GM23338 (cell line): Measurements from ENCODE around the gene LLPH. TPM values are rescaled to one million over a fixed set of nuclear protein-coding genes. Genes with fewer than 3 reads are reported as not detected.

Experiments
- ATAC-seq: fragments of 200-7000 bp; cut with Tn5 transposase; 3 replicates; pipeline ENCODE4 v1.9.1; 2020
- DNase-seq: peaks from one replicate; pipeline ENCODE4 v3.0.0-alpha.2; 2015; ENCODE audit warnings: low spot score
- H2AFZ ChIP-seq: fragments of 200-600 bp; sonication (generic); 2 replicates; pipeline ENCODE4 v1.8.0; 2016; ENCODE audit warnings: antibody characterized with exemption, mild to moderate bottlenecking, moderate library complexity
- H3F3A ChIP-seq: fragments of 200-600 bp; sonication (generic); replicated peaks from 2 replicates; pipeline ENCODE4 v1.8.0; 2017; ENCODE audit warnings: antibody characterized with exemption, mixed run types, low read depth
- H3K27ac ChIP-seq: fragments of 200-600 bp; sonication (generic); 2 replicates; pipeline ENCODE4 v1.6.1; 2016; ENCODE audit warnings: low read depth
- H3K27me3 ChIP-seq: fragments of 200-600 bp; sonication (generic); 2 replicates; pipeline ENCODE4 v1.8.0; 2016; ENCODE audit warnings: mild to moderate bottlenecking, mixed run types, moderate library complexity; ENCODE audit not compliant: insufficient read depth
- H3K36me3 ChIP-seq: fragments of 200-600 bp; sonication (generic); 2 replicates; pipeline ENCODE4 v1.8.0; 2016; ENCODE audit warnings: mild to moderate bottlenecking; ENCODE audit not compliant: insufficient read depth
- H3K4me1 ChIP-seq: fragments of 200-600 bp; sonication (generic); 2 replicates; pipeline ENCODE4 v1.8.0; 2016; ENCODE audit warnings: mild to moderate bottlenecking, moderate library complexity; ENCODE audit not compliant: insufficient read depth
- H3K4me2 ChIP-seq: fragments of 200-600 bp; sonication (generic); 2 replicates; pipeline ENCODE4 v1.7.1; 2017; ENCODE audit warnings: mixed run types
- H3K4me3 ChIP-seq: fragments of 200-600 bp; sonication (generic); 2 replicates; pipeline ENCODE4 v1.6.1; 2016; ENCODE audit warnings: mixed run types
- H3K79me2 ChIP-seq: fragments of 200-600 bp; sonication (generic); replicated peaks from 2 replicates; pipeline ENCODE4 v1.8.0; 2017; ENCODE audit warnings: mild to moderate bottlenecking; ENCODE audit not compliant: insufficient read depth
- H3K9me2 ChIP-seq: fragments of 200-600 bp; sonication (generic); 2 replicates; pipeline ENCODE4 v1.8.0; 2017; ENCODE audit not compliant: insufficient read depth
- H4K20me1 ChIP-seq: fragments of 200-600 bp; sonication (generic); replicated peaks from 2 replicates; pipeline ENCODE4 v1.8.0; 2017; ENCODE audit warnings: mild to moderate bottlenecking; ENCODE audit not compliant: insufficient read depth
- H3K27ac Mint-ChIP-seq: 2 replicates; pipeline ENCODE4 v1.8.0; 2020; ENCODE audit warnings: inconsistent platforms, mild to moderate bottlenecking, moderate library complexity, mixed read lengths
- H3K27me3 Mint-ChIP-seq: 3 replicates; pipeline ENCODE4 v1.8.0; 2022; ENCODE audit warnings: low read depth, mild to moderate bottlenecking, moderate library complexity, mixed read lengths, inconsistent platforms; ENCODE audit not compliant: insufficient read depth, poor library complexity
- H3K36me3 Mint-ChIP-seq: 3 replicates; pipeline ENCODE4 v1.8.0; 2021; ENCODE audit warnings: low read depth, mild to moderate bottlenecking, inconsistent platforms, moderate library complexity, mixed read lengths
- H3K4me1 Mint-ChIP-seq: 3 replicates; pipeline ENCODE4 v1.8.0; 2020; ENCODE audit warnings: mild to moderate bottlenecking, inconsistent platforms, mixed read lengths
- H3K4me3 Mint-ChIP-seq: 3 replicates; pipeline ENCODE4 v1.8.0; 2021; ENCODE audit warnings: moderate library complexity, mild to moderate bottlenecking, inconsistent platforms, mixed read lengths
- H3K9me3 Mint-ChIP-seq: 3 replicates; pipeline ENCODE4 v1.8.0; 2020; ENCODE audit warnings: moderate library complexity, mild to moderate bottlenecking, inconsistent platforms, mixed read lengths
- CREB1 ChIP-seq: fragments of 250-450 bp; sonication (Bioruptor Pico); IDR thresholded peaks from 2 replicates; pipeline ENCODE4 v1.5.0; 2020; ENCODE audit warnings: low read depth, mild to moderate bottlenecking, moderate library complexity
- EZH2 ChIP-seq: fragments of 200-600 bp; sonication (generic); IDR thresholded peaks from one replicate; pipeline ENCODE4 v1.8.0; 2017; ENCODE audit warnings: antibody characterized with exemption, mild to moderate bottlenecking, low read depth; ENCODE audit not compliant: unreplicated experiment
- EZH2phosphoT487 ChIP-seq: fragments of 200-600 bp; sonication (generic); IDR thresholded peaks from one replicate; pipeline ENCODE4 v1.8.1; 2018; ENCODE audit warnings: antibody characterized with exemption; ENCODE audit not compliant: unreplicated experiment
- JUNB ChIP-seq: IDR thresholded peaks from one replicate; pipeline ENCODE4 v1.6.1; 2016; ENCODE audit warnings: antibody characterized with exemption; ENCODE audit not compliant: unreplicated experiment
- NANOG ChIP-seq: IDR thresholded peaks from 2 replicates; pipeline ENCODE4 v1.6.1; 2016; ENCODE audit warnings: antibody characterized with exemption, borderline replicate concordance
- POLR2AphosphoS5 ChIP-seq: IDR thresholded peaks from 2 replicates; pipeline ENCODE4 v1.6.1; 2016; ENCODE audit warnings: antibody characterized with exemption, low read depth
- STAT1 ChIP-seq: IDR thresholded peaks from one replicate; pipeline ENCODE4 v1.6.1; 2016; ENCODE audit warnings: antibody characterized with exemption; ENCODE audit not compliant: unreplicated experiment
- ZNF114 ChIP-seq: fragments of 250-450 bp; sonication (Bioruptor Pico); IDR thresholded peaks from 2 replicates; pipeline ENCODE4 v1.5.0; 2020; ENCODE audit warnings: mild to moderate bottlenecking, moderate library complexity
- ZNF331 ChIP-seq: fragments of 250-450 bp; sonication (Bioruptor Pico); IDR thresholded peaks from 2 replicates; pipeline ENCODE4 v1.5.0; 2020; ENCODE audit warnings: low read depth, mild to moderate bottlenecking, moderate library complexity
- polyA plus RNA-seq: library from polyadenylated mRNA; unstranded; fragments of >200 nt; fragmentation: Nextera tagmentation; extraction: Ambion mirVana; gene quantifications from 2 replicates; pipeline ENCODE4 v1.2.1, GENCODE V29; 2016
- total RNA-seq: library from RNA; depleted of rRNA; stranded (reverse); fragments of >200 nt; shearing (Covaris generic); gene quantifications from 2 replicates; pipeline ENCODE4 v1.2.3, GENCODE V29; 2014
- TF ChIP-seq, protein P1 (sequence below), 2 experiments: fragments of 200-600 bp in 1 of 2; sonication (generic) in 1 of 2; conservative IDR thresholded peaks; 2 replicates each; pipeline versions ENCODE4 v1.5.1 to v1.6.1; 2016 to 2017; ENCODE audit warnings: antibody characterized with exemption in 2 of 2, low read depth in 2 of 2, mild to moderate bottlenecking in 2 of 2, moderate library complexity in 1 of 2
- TF ChIP-seq, protein P2 (sequence below): fragments of 250-450 bp; sonication (Bioruptor Pico); IDR thresholded peaks from 2 replicates; pipeline ENCODE4 v1.5.0; 2020; ENCODE audit warnings: mild to moderate bottlenecking, moderate library complexity
- TF ChIP-seq, protein P3 (sequence below): IDR thresholded peaks from one replicate; pipeline ENCODE4 v1.6.1; 2018; ENCODE audit warnings: antibody characterized with exemption; ENCODE audit not compliant: unreplicated experiment
- TF ChIP-seq, protein P4 (sequence below): IDR thresholded peaks from 2 replicates; pipeline ENCODE4 v1.6.1; 2016; ENCODE audit warnings: antibody characterized with exemption

The LLPH gene
- total and polyA plus RNA-seq, 2 experiments from 2014 or later, result 10.7 to 56.6 TPM

DNA sequence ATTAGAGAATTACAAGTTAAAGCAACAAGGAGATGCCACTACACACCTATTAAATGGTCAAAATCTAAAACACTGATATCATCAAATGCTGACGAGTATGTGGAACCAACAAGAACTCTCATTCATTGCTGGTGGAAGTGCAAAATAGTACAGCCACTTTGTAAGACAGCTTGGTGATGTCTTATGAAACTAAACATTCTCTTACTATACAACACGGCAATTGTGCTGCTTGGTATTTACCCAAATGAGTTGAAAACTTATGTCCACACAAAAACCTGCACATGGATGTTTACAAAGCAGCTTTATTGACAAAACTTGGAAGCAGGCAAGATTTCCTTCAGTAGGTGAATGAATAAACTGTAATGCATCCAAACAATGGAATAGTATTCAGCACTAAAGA is 36.0 kb upstream of the LLPH start:
- no peak for ATAC-seq

More for the DNA sequence above, 36.0 kb upstream of the LLPH start:
- Mint-ChIP-seq H3K9me3 (peaks cover 14% of the 10 kb centered on the region; the same call in 2 of the 3 replicates), H3K36me3 (peaks cover 20% of the 10 kb centered on the region), H3K4me3 (no peak overlapping the region), H3K27me3 (peaks cover 1% of the 10 kb centered on the region), H3K27ac (no peak overlapping the region), H3K4me1 (peaks cover 10% of the 10 kb centered on the region; the same call in 2 of the 3 replicates)
- no peak overlapping the region for H3K4me3 ChIP-seq
- H3K27ac ChIP-seq, result no peak overlapping the region
- TF ChIP-seq, protein P1, sequence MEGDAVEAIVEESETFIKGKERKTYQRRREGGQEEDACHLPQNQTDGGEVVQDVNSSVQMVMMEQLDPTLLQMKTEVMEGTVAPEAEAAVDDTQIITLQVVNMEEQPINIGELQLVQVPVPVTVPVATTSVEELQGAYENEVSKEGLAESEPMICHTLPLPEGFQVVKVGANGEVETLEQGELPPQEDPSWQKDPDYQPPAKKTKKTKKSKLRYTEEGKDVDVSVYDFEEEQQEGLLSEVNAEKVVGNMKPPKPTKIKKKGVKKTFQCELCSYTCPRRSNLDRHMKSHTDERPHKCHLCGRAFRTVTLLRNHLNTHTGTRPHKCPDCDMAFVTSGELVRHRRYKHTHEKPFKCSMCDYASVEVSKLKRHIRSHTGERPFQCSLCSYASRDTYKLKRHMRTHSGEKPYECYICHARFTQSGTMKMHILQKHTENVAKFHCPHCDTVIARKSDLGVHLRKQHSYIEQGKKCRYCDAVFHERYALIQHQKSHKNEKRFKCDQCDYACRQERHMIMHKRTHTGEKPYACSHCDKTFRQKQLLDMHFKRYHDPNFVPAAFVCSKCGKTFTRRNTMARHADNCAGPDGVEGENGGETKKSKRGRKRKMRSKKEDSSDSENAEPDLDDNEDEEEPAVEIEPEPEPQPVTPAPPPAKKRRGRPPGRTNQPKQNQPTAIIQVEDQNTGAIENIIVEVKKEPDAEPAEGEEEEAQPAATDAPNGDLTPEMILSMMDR (conservative IDR thresholded peaks at IDR 0.05; ENCODE audit: low read depth in 2 of 2), result no peak
- TF ChIP-seq CREB1 (CRISPR knock-in tag), result no peak
- TF ChIP-seq, protein P2, sequence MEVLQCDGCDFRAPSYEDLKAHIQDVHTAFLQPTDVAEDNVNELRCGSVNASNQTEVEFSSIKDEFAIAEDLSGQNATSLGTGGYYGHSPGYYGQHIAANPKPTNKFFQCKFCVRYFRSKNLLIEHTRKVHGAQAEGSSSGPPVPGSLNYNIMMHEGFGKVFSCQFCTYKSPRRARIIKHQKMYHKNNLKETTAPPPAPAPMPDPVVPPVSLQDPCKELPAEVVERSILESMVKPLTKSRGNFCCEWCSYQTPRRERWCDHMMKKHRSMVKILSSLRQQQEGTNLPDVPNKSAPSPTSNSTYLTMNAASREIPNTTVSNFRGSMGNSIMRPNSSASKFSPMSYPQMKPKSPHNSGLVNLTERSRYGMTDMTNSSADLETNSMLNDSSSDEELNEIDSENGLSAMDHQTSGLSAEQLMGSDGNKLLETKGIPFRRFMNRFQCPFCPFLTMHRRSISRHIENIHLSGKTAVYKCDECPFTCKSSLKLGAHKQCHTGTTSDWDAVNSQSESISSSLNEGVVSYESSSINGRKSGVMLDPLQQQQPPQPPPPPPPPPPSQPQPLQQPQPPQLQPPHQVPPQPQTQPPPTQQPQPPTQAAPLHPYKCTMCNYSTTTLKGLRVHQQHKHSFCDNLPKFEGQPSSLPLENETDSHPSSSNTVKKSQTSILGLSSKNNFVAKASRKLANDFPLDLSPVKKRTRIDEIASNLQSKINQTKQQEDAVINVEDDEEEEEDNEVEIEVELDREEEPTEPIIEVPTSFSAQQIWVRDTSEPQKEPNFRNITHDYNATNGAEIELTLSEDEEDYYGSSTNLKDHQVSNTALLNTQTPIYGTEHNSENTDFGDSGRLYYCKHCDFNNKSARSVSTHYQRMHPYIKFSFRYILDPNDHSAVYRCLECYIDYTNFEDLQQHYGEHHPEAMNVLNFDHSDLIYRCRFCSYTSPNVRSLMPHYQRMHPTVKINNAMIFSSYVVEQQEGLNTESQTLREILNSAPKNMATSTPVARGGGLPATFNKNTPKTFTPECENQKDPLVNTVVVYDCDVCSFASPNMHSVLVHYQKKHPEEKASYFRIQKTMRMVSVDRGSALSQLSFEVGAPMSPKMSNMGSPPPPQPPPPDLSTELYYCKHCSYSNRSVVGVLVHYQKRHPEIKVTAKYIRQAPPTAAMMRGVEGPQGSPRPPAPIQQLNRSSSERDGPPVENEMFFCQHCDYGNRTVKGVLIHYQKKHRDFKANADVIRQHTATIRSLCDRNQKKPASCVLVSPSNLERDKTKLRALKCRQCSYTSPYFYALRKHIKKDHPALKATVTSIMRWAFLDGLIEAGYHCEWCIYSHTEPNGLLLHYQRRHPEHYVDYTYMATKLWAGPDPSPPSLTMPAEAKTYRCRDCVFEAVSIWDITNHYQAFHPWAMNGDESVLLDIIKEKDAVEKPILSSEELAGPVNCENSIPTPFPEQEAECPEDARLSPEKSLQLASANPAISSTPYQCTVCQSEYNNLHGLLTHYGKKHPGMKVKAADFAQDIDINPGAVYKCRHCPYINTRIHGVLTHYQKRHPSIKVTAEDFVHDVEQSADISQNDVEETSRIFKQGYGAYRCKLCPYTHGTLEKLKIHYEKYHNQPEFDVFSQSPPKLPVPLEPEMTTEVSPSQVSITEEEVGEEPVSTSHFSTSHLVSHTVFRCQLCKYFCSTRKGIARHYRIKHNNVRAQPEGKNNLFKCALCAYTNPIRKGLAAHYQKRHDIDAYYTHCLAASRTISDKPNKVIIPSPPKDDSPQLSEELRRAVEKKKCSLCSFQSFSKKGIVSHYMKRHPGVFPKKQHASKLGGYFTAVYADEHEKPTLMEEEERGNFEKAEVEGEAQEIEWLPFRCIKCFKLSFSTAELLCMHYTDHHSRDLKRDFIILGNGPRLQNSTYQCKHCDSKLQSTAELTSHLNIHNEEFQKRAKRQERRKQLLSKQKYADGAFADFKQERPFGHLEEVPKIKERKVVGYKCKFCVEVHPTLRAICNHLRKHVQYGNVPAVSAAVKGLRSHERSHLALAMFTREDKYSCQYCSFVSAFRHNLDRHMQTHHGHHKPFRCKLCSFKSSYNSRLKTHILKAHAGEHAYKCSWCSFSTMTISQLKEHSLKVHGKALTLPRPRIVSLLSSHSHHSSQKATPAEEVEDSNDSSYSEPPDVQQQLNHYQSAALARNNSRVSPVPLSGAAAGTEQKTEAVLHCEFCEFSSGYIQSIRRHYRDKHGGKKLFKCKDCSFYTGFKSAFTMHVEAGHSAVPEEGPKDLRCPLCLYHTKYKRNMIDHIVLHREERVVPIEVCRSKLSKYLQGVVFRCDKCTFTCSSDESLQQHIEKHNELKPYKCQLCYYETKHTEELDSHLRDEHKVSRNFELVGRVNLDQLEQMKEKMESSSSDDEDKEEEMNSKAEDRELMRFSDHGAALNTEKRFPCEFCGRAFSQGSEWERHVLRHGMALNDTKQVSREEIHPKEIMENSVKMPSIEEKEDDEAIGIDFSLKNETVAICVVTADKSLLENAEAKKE (CRISPR knock-in tag), result no peak
- TF ChIP-seq POLR2AphosphoS5, result no peak
- TF ChIP-seq EZH2phosphoT487, result no peak
- TF ChIP-seq, protein P3, sequence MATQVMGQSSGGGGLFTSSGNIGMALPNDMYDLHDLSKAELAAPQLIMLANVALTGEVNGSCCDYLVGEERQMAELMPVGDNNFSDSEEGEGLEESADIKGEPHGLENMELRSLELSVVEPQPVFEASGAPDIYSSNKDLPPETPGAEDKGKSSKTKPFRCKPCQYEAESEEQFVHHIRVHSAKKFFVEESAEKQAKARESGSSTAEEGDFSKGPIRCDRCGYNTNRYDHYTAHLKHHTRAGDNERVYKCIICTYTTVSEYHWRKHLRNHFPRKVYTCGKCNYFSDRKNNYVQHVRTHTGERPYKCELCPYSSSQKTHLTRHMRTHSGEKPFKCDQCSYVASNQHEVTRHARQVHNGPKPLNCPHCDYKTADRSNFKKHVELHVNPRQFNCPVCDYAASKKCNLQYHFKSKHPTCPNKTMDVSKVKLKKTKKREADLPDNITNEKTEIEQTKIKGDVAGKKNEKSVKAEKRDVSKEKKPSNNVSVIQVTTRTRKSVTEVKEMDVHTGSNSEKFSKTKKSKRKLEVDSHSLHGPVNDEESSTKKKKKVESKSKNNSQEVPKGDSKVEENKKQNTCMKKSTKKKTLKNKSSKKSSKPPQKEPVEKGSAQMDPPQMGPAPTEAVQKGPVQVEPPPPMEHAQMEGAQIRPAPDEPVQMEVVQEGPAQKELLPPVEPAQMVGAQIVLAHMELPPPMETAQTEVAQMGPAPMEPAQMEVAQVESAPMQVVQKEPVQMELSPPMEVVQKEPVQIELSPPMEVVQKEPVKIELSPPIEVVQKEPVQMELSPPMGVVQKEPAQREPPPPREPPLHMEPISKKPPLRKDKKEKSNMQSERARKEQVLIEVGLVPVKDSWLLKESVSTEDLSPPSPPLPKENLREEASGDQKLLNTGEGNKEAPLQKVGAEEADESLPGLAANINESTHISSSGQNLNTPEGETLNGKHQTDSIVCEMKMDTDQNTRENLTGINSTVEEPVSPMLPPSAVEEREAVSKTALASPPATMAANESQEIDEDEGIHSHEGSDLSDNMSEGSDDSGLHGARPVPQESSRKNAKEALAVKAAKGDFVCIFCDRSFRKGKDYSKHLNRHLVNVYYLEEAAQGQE, result no peak
- TF ChIP-seq STAT1, result no peak
- TF ChIP-seq, protein P4, sequence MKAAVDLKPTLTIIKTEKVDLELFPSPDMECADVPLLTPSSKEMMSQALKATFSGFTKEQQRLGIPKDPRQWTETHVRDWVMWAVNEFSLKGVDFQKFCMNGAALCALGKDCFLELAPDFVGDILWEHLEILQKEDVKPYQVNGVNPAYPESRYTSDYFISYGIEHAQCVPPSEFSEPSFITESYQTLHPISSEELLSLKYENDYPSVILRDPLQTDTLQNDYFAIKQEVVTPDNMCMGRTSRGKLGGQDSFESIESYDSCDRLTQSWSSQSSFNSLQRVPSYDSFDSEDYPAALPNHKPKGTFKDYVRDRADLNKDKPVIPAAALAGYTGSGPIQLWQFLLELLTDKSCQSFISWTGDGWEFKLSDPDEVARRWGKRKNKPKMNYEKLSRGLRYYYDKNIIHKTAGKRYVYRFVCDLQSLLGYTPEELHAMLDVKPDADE, result no peak
- no peak for TF ChIP-seq NANOG
- no peak for TF ChIP-seq ZNF114
- no peak for TF ChIP-seq ZNF331 (CRISPR knock-in tag)
- TF ChIP-seq JUNB, result no peak
- TF ChIP-seq EZH2, result no peak
- H3K4me1 ChIP-seq, result no peaks in the 10 kb centered on the region; the same call in 1 of the 2 replicates
- H3K9me2 ChIP-seq, result no peaks in the 10 kb centered on the region
- H3K79me2 ChIP-seq, result peaks cover 70% of the 10 kb centered on the region
- DNase-seq, result no peak
- no peaks in the 10 kb centered on the region; the same call in 1 of the 2 replicates for H3F3A ChIP-seq
- no peak overlapping the region for H3K4me2 ChIP-seq
- H2AFZ ChIP-seq, result no peak overlapping the region
- no peaks in the 10 kb centered on the region for H4K20me1 ChIP-seq
- H3K27me3 ChIP-seq, result no peaks in the 10 kb centered on the region
- no peaks in the 10 kb centered on the region for H3K36me3 ChIP-seq
